Measurements from ENCODE around the gene LRRC8E. TPM values are rescaled to one million over a fixed set of nuclear protein-coding genes. Genes with fewer than 3 reads are reported as not detected.
"Not testable (repeated sequence)": the region's sequence is repeated elsewhere in the genome, so short reads cannot be mapped to it uniquely, and the experiment has no call there.

The LRRC8E gene
- polyA plus RNA-seq, 1 experiment: 4.1 TPM

- CTCF ChIA-PET: interaction anchor here (1.5 kb wide), 1 partner anchor 17 kb away, joined by 3 read pairs; no protein-coding TSS in a partner anchor
- no peak overlapping the region for H3K4me3 ChIP-seq (ENCODE audit: low read depth, low read length)
- TF ChIP-seq, protein P1, sequence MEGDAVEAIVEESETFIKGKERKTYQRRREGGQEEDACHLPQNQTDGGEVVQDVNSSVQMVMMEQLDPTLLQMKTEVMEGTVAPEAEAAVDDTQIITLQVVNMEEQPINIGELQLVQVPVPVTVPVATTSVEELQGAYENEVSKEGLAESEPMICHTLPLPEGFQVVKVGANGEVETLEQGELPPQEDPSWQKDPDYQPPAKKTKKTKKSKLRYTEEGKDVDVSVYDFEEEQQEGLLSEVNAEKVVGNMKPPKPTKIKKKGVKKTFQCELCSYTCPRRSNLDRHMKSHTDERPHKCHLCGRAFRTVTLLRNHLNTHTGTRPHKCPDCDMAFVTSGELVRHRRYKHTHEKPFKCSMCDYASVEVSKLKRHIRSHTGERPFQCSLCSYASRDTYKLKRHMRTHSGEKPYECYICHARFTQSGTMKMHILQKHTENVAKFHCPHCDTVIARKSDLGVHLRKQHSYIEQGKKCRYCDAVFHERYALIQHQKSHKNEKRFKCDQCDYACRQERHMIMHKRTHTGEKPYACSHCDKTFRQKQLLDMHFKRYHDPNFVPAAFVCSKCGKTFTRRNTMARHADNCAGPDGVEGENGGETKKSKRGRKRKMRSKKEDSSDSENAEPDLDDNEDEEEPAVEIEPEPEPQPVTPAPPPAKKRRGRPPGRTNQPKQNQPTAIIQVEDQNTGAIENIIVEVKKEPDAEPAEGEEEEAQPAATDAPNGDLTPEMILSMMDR (IDR thresholded peaks at IDR 0.05; ENCODE audit: low read depth, low read length): no peak
Measured at GRCh38 chr19:7926727-7927604, 38.7 kb downstream of the LRRC8E start.

GRCh38 chr19:7927605-7928333 is 39.5 kb downstream of the LRRC8E start:
- Histone ChIP-seq H3K27ac (ENCODE audit: low read depth, low read length) (peak overlapping the region; percentile 99), H3K4me3 (ENCODE audit: low read depth, low read length) (no peak overlapping the region), H3K27me3 (ENCODE audit: control insufficient read depth, insufficient read depth, low read length) (no peaks in the 10 kb centered on the region), H3K9me3 (ENCODE audit: control insufficient read depth, insufficient read depth, low read length) (no peaks in the 10 kb centered on the region)
- no peak for DNase-seq (ENCODE audit: low read depth, low spot score)
- TF ChIP-seq, protein P1 (IDR thresholded peaks at IDR 0.05; ENCODE audit: low read depth, low read length): no peak
- ChIA-PET POLR2A (interaction anchor here (0.6 to 1.8 kb wide), 2 partner anchors 10 to 17 kb away, joined by 3 to 4 read pairs; no protein-coding TSS in a partner anchor), CTCF (interaction anchor here (1.4 to 3.5 kb wide), 4 partner anchors 10 to 75 kb away, joined by 3 to 35 read pairs (median 6); partner anchors contain the start of gene TIMM44)

More at GRCh38 chr19:7926727-7927604, 38.7 kb downstream of the LRRC8E start:
- no peaks in the 10 kb centered on the region for H3K27me3 ChIP-seq (ENCODE audit: control insufficient read depth, insufficient read depth, low read length)
- H3K27ac ChIP-seq (ENCODE audit: low read depth, low read length): no peak overlapping the region
- POLR2A ChIA-PET: interaction anchor here (0.6 kb wide), 1 partner anchor 18 kb away, joined by 3 read pairs; no protein-coding TSS in a partner anchor
- DNase-seq (ENCODE audit: low read depth, low spot score): no peak
- no peaks in the 10 kb centered on the region for H3K9me3 ChIP-seq (ENCODE audit: control insufficient read depth, insufficient read depth, low read length)

- Histone ChIP-seq H3K27ac (ENCODE audit: low read depth, low read length) (peak overlapping the region; percentile 99), H3K9me3 (ENCODE audit: control insufficient read depth, insufficient read depth, low read length) (no peaks in the 10 kb centered on the region), H3K27me3 (ENCODE audit: control insufficient read depth, insufficient read depth, low read length) (no peaks in the 10 kb centered on the region), H3K4me3 (ENCODE audit: low read depth, low read length) (peak overlapping the region; percentile 10; the same call in 1 of the 2 replicates)
- POLR2A ChIA-PET: interaction anchor here (1.0 to 1.8 kb wide), 4 partner anchors 11 to 829 kb away, joined by 4 to 22 read pairs (median 4); partner anchors contain the start of genes MAP2K7 and TIMM44
- DNase-seq (ENCODE audit: low read depth, low spot score): no peak
- TF ChIP-seq, protein P1 (IDR thresholded peaks at IDR 0.05; ENCODE audit: low read depth, low read length): no peak
- CTCF ChIA-PET: interaction anchor here (0.6 to 3.5 kb wide), 5 partner anchors 10 to 76 kb away, joined by 3 to 35 read pairs (median 7); partner anchors contain the start of gene TIMM44
Measured at GRCh38 chr19:7928334-7928706, 40.0 kb downstream of the LRRC8E start.

DNA sequence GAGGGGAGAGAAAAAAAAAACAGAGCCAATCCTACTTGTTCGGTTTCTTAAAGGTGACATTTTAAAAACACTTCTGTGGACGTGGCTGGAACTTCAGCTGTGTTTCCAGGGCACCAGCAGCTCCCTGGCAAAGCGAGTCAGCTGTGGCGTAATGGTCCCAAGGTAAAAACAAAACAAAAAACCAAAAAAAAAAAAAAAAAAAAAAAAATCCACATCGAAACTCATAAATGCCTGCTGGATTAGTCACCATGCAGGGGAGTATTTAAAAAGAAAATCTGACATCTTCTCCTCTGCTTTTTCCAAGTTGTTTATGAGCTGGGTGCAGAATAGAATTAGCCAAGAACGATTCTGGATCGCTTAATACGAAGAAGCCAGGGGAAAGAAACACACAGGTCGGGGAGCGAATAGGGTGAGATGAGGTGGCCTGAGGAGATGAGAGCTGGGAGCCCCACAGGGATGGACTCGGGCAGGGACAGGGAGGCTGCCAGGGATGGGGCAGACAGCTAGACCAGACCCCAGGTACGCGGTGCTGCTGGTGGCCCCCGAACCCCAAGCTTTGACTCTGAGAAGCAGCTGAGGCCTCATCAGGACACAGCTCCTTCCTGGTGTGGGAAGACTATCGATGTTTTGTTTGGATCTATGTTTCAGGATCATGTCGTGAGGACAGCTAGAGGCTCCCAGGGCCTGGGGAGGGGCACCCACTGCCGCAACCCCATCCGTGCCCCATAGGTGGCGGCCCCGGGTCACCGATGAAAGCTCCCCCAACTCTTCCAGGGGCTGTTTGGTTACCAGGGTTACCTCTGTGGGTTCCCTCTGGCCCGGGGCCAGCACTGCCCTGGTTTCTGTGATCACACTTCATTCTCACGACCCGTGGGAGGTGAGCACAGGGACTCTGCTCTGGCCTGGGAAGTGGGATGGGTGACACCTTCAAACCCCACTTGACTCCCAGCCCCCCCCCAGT is 40.7 kb downstream of the LRRC8E start:
- CTCF ChIA-PET: interaction anchor here (0.6 to 3.5 kb wide), 12 partner anchors 9 to 1697 kb away, joined by 3 to 35 read pairs (median 6); partner anchors contain the start of genes SNAPC2 and TIMM44
- peak; percentile 78 for DNase-seq (ENCODE audit: low read depth, low spot score)

DNA sequence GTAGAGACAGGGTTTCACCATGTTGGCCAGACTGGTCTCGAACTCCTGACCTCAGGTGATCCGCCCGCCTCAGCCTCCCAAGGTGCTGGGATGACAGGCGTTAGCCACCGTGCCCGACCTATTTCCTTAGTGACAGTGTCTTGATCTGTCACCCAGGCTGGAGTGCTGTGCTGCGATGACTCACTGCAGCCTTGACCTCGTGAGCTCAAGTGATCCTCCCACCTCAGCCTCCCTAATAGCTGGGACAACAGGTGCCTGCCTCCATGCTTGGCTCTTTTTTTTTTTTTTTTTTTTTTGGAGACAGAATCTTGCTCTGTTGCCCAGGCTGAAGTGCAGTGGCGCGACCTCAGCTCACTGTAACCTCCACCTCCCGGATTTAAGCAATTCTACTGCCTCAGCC is 41.7 kb downstream of the LRRC8E start:
- H3K27me3 ChIP-seq (ENCODE audit: control insufficient read depth, insufficient read depth, low read length); DNase-seq (ENCODE audit: low read depth, low spot score); H3K4me3 ChIP-seq (ENCODE audit: low read depth, low read length); H3K9me3 ChIP-seq (ENCODE audit: control insufficient read depth, insufficient read depth, low read length): not testable (repeated sequence)
- CTCF ChIA-PET: interaction anchor here (0.7 to 3.5 kb wide), 4 partner anchors 14 to 324 kb away, joined by 4 to 35 read pairs (median 10); partner anchors contain the start of gene TIMM44
- POLR2A ChIA-PET: interaction anchor here (0.7 kb wide), 1 partner anchor 15 kb away, joined by 6 read pairs; no protein-coding TSS in a partner anchor
- H3K27ac ChIP-seq (ENCODE audit: low read depth, low read length): peak overlapping the region; percentile 21

More for the DNA sequence above, 40.7 kb downstream of the LRRC8E start:
- Histone ChIP-seq H3K27ac (ENCODE audit: low read depth, low read length) (peak overlapping the region; percentile 99), H3K27me3 (ENCODE audit: control insufficient read depth, insufficient read depth, low read length) (no peaks in the 10 kb centered on the region), H3K4me3 (ENCODE audit: low read depth, low read length) (peak overlapping the region; percentile 29), H3K9me3 (ENCODE audit: control insufficient read depth, insufficient read depth, low read length) (no peaks in the 10 kb centered on the region; the same call in 1 of the 2 replicates)
- POLR2A ChIA-PET: interaction anchor here (0.6 to 1.8 kb wide), 7 partner anchors 9 to 830 kb away, joined by 3 to 22 read pairs (median 4); partner anchors contain the start of genes MAP2K7 and TIMM44
- TF ChIP-seq, protein P1 (IDR thresholded peaks at IDR 0.05; ENCODE audit: low read depth, low read length): peak; percentile 47
